H9 (cell line): Measurements from ENCODE around the gene ACYP1. TPM values are rescaled to one million over a fixed set of nuclear protein-coding genes. Genes with fewer than 3 reads are reported as not detected.

Source experiments
- DNase-seq: peaks from one replicate; pipeline ENCODE4 v3.0.0-alpha.2; 2017
- H2AFZ ChIP-seq: one replicate; pipeline ENCODE4 v1.6.1; 2013; ENCODE audit warnings: mild to moderate bottlenecking, low read length, control low read depth, moderate library complexity
- H2AK5ac ChIP-seq: 2 replicates; pipeline ENCODE4 v1.6.1; 2013; ENCODE audit warnings: low read length, control low read depth, mixed read lengths; ENCODE audit not compliant: insufficient read length
- H2BK120ac ChIP-seq: one replicate; pipeline ENCODE4 v1.6.1; 2013; ENCODE audit warnings: low read depth, mild to moderate bottlenecking, low read length, control low read depth, inconsistent platforms; ENCODE audit not compliant: poor library complexity, severe bottlenecking
- H2BK12ac ChIP-seq: 2 replicates; pipeline ENCODE4 v1.6.1; 2013; ENCODE audit warnings: low read length, control low read depth, mixed read lengths, low read depth; ENCODE audit not compliant: insufficient read length
- H2BK15ac ChIP-seq: 2 replicates; pipeline ENCODE4 v1.6.1; 2013; ENCODE audit warnings: low read depth, low read length, control low read depth
- H2BK20ac ChIP-seq: one replicate; pipeline ENCODE4 v1.6.1; 2013; ENCODE audit warnings: low read depth, mild to moderate bottlenecking, low read length, control low read depth, inconsistent platforms; ENCODE audit not compliant: poor library complexity, severe bottlenecking
- H2BK5ac ChIP-seq: 2 replicates; pipeline ENCODE4 v1.6.1; 2013; ENCODE audit warnings: low read length, control low read depth, mixed read lengths; ENCODE audit not compliant: insufficient read length
- H3K14ac ChIP-seq: 2 replicates; pipeline ENCODE4 v1.6.1; 2013; ENCODE audit warnings: low read length, control low read depth; ENCODE audit not compliant: insufficient read depth
- H3K18ac ChIP-seq: 2 replicates; pipeline ENCODE4 v1.6.1; 2013; ENCODE audit warnings: low read depth, mild to moderate bottlenecking, mixed read lengths, low read length, control low read depth; ENCODE audit not compliant: insufficient read length
- H3K23ac ChIP-seq: 2 replicates; pipeline ENCODE4 v1.6.1; 2013; ENCODE audit warnings: low read length, control low read depth, mixed read lengths, low read depth; ENCODE audit not compliant: insufficient read length
- H3K23me2 ChIP-seq: 2 replicates; pipeline ENCODE4 v1.6.1; 2013; ENCODE audit warnings: low read depth, mild to moderate bottlenecking, mixed read lengths, low read length, control low read depth; ENCODE audit not compliant: insufficient read length, poor library complexity, severe bottlenecking
- H3K27ac ChIP-seq: 2 replicates; pipeline ENCODE4 v1.5.1; 2013; ENCODE audit warnings: low read length, control low read depth, mixed read lengths, low read depth; ENCODE audit not compliant: insufficient read length
- H3K27me3 ChIP-seq: 2 replicates; pipeline ENCODE4 v1.6.1; 2013; ENCODE audit warnings: low read length, control low read depth, inconsistent platforms; ENCODE audit not compliant: insufficient read depth
- H3K4ac ChIP-seq: 2 replicates; pipeline ENCODE4 v1.6.1; 2013; ENCODE audit warnings: low read depth, mild to moderate bottlenecking, control low read depth, inconsistent platforms, low read length, moderate library complexity
- H3K4me1 ChIP-seq: 2 replicates; pipeline ENCODE4 v1.6.1; 2013; ENCODE audit warnings: low read length, control low read depth, inconsistent platforms; ENCODE audit not compliant: insufficient read depth
- H3K4me2 ChIP-seq: 2 replicates; pipeline ENCODE4 v1.6.1; 2013; ENCODE audit warnings: low read length, control low read depth, mixed read lengths; ENCODE audit not compliant: insufficient read length, insufficient read depth
- H3K56ac ChIP-seq: 2 replicates; pipeline ENCODE4 v1.6.1; 2013; ENCODE audit warnings: low read depth, mild to moderate bottlenecking, mixed read lengths, low read length, control low read depth; ENCODE audit not compliant: insufficient read length
- H3K79me1 ChIP-seq: 2 replicates; pipeline ENCODE4 v1.6.1; 2013; ENCODE audit warnings: low read depth, mild to moderate bottlenecking, moderate library complexity, low read length, control low read depth, inconsistent platforms; ENCODE audit not compliant: insufficient read depth, poor library complexity, severe bottlenecking
- H3K79me2 ChIP-seq: 2 replicates; pipeline ENCODE4 v1.6.1; 2013; ENCODE audit warnings: low read length, control low read depth, inconsistent platforms; ENCODE audit not compliant: insufficient read depth
- H3K9ac ChIP-seq: 2 replicates; pipeline ENCODE4 v1.6.1; 2013; ENCODE audit warnings: low read length, control low read depth, mixed read lengths; ENCODE audit not compliant: insufficient read length; ENCODE audit errors: extremely low read depth
- H3K9me3 ChIP-seq: one replicate; pipeline ENCODE4 v1.6.1; 2013; ENCODE audit warnings: low read depth, low read length, inconsistent platforms; ENCODE audit not compliant: control insufficient read depth
- H3T11ph ChIP-seq: one replicate; pipeline ENCODE4 v1.6.1; 2013; ENCODE audit warnings: mild to moderate bottlenecking, low read length, control low read depth, inconsistent platforms
- H4K20me1 ChIP-seq: one replicate; pipeline ENCODE4 v1.6.1; 2013; ENCODE audit not compliant: control insufficient read depth, insufficient read length, insufficient read depth
- H4K5ac ChIP-seq: 2 replicates; pipeline ENCODE4 v1.6.1; 2013; ENCODE audit warnings: low read depth, mild to moderate bottlenecking, mixed read lengths, low read length, control low read depth; ENCODE audit not compliant: insufficient read length
- H4K8ac ChIP-seq: replicated peaks from 2 replicates; pipeline ENCODE4 v1.6.1; 2013; ENCODE audit warnings: low read length, control low read depth, mixed read lengths, low read depth; ENCODE audit not compliant: insufficient read length
- H4K91ac ChIP-seq: 2 replicates; pipeline ENCODE4 v1.6.1; 2013; ENCODE audit warnings: low read depth, mild to moderate bottlenecking, moderate library complexity, mixed read lengths, low read length, control low read depth; ENCODE audit not compliant: insufficient read length
- H3K27ac Mint-ChIP-seq, 3 experiments: 2 replicates in 2 of 3; 3 replicates in 1 of 3; pipeline ENCODE4 v1.8.0; 2020 to 2021; ENCODE audit warnings: mixed read lengths in 3 of 3, mild to moderate bottlenecking in 1 of 3, moderate library complexity in 1 of 3
- H3K27me3 Mint-ChIP-seq: 2 replicates; pipeline ENCODE4 v1.8.0; 2021; ENCODE audit warnings: low read depth, mild to moderate bottlenecking, moderate library complexity, mixed read lengths
- H3K36me3 Mint-ChIP-seq, 3 experiments: 2 replicates in 2 of 3; 3 replicates in 1 of 3; pipeline ENCODE4 v1.8.0; 2020 to 2021; ENCODE audit warnings: low read depth in 3 of 3, mixed read lengths in 3 of 3; ENCODE audit not compliant: insufficient read depth in 1 of 3
- H3K4me1 Mint-ChIP-seq, 2 experiments: 2 replicates each; pipeline ENCODE4 v1.8.0; 2020; ENCODE audit warnings: mixed read lengths in 2 of 2
- H3K4me3 Mint-ChIP-seq, 2 experiments: 2 replicates in 1 of 2; 3 replicates in 1 of 2; pipeline ENCODE4 v1.8.0; 2020 to 2021; ENCODE audit warnings: mild to moderate bottlenecking in 2 of 2, mixed read lengths in 2 of 2, moderate library complexity in 1 of 2
- H3K9me3 Mint-ChIP-seq, 2 experiments: 2 replicates in 1 of 2; 3 replicates in 1 of 2; pipeline ENCODE4 v1.8.0; 2020; ENCODE audit warnings: mild to moderate bottlenecking in 2 of 2, mixed read lengths in 2 of 2, moderate library complexity in 1 of 2
- WGBS: extraction: QIAGEN DNeasy Blood & Tissue Kit; methylation state at CpG from one replicate; pipeline ENCODE4 v1.1.7; 2013; ENCODE audit warnings: missing lambda C conversion rate, low lambda C conversion rate, mixed read lengths; ENCODE audit not compliant: insufficient read length; ENCODE audit errors: extremely low coverage; 5-methylcytosine and 5-hydroxymethylcytosine counted together
- total RNA-seq: library from RNA; stranded (reverse); gene quantifications from 2 replicates; pipeline ENCODE4 v1.2.1, GENCODE V29; 2021
- TF ChIP-seq, protein P1 (sequence below): fragments of 200-600 bp; sonication (generic); conservative IDR thresholded peaks from 3 replicates; pipeline ENCODE4 v1.8.0; 2021; ENCODE audit warnings: antibody characterized with exemption, mild to moderate bottlenecking

The ACYP1 gene
- total RNA-seq, 1 experiment from 2014 or later, result 18.9 TPM

DNA sequence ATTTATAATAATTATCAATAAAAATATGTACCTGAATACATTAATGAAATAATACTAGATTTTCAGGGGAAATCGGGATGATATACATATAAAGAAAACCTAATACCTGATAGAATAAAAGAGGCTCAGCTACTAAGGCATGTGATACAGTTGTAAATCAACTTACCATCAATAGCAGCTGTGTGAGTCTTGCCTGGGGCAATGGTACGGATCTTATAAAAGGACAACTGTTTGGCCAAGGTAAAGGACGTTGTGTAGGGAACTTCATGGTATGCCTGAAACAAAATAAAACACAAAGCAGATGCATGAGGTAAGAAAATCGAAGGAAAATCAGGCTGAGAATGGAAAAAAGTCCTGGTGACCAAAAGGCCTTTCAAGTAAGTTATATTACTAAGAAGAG lies 37.7 kb upstream of the ACYP1 start:
- Histone ChIP-seq H4K91ac (no peak overlapping the region), H2BK12ac (no peak overlapping the region), H2AK5ac (no peak overlapping the region), H3K23ac (no peak overlapping the region), H3K79me1 (no peaks in the 10 kb centered on the region), H4K8ac (no peak overlapping the region), H2BK15ac (no peak overlapping the region), H3K4me2 (no peak overlapping the region), H3K4ac (no peak overlapping the region), H3K18ac (no peak overlapping the region), H2AFZ (no peak overlapping the region), H3K27ac (no peak overlapping the region), H3K27me3 (no peaks in the 10 kb centered on the region), H3K23me2 (no peaks in the 10 kb centered on the region), H3K9ac (no peak overlapping the region), H3K56ac (no peak overlapping the region), H2BK5ac (no peak overlapping the region), H4K5ac (no peak overlapping the region), H4K20me1 (no peaks in the 10 kb centered on the region), H3K9me3 (no peaks in the 10 kb centered on the region), H3T11ph (no peak overlapping the region), H3K79me2 (no peaks in the 10 kb centered on the region), H3K14ac (no peak overlapping the region), H3K4me1 (no peaks in the 10 kb centered on the region), H2BK120ac (no peak overlapping the region), H2BK20ac (no peak overlapping the region)
- DNase-seq, result no peak
- no peaks in the 10 kb centered on the region for H3K27me3 Mint-ChIP-seq
- no CpG with 5 or more reads among the region's 4 CpGs for WGBS
- TF ChIP-seq, protein P1, sequence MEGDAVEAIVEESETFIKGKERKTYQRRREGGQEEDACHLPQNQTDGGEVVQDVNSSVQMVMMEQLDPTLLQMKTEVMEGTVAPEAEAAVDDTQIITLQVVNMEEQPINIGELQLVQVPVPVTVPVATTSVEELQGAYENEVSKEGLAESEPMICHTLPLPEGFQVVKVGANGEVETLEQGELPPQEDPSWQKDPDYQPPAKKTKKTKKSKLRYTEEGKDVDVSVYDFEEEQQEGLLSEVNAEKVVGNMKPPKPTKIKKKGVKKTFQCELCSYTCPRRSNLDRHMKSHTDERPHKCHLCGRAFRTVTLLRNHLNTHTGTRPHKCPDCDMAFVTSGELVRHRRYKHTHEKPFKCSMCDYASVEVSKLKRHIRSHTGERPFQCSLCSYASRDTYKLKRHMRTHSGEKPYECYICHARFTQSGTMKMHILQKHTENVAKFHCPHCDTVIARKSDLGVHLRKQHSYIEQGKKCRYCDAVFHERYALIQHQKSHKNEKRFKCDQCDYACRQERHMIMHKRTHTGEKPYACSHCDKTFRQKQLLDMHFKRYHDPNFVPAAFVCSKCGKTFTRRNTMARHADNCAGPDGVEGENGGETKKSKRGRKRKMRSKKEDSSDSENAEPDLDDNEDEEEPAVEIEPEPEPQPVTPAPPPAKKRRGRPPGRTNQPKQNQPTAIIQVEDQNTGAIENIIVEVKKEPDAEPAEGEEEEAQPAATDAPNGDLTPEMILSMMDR, result no peak
- H3K4me1 Mint-ChIP-seq, result no peaks in the 10 kb centered on the region
- no peaks in the 10 kb centered on the region for H3K9me3 Mint-ChIP-seq
- no peak overlapping the region for H3K4me3 Mint-ChIP-seq
- peaks cover 11 to 78% (median 76%) of the 10 kb centered on the region in 3 experiments; a peak in 6 of 7 replicates for H3K36me3 Mint-ChIP-seq
- no peak overlapping the region for H3K27ac Mint-ChIP-seq
